SU-DHL-6 (cell line): ENCODE data around the gene CANT1.

Experiments
- CTCF ChIP-seq: fragments of 200-600 bp; sonication (generic); IDR thresholded peaks from one replicate; pipeline ENCODE4 v1.5.1; 2017; ENCODE audit warnings: antibody characterized with exemption, mild to moderate bottlenecking, low read length, moderate library complexity; ENCODE audit not compliant: insufficient read depth, poor library complexity, severe bottlenecking
- EZH2phosphoT487 ChIP-seq: fragments of 200-600 bp; sonication (generic), shearing (Covaris generic); conservative IDR thresholded peaks from 2 replicates; pipeline ENCODE4 v1.6.1; 2018; ENCODE audit warnings: mild to moderate bottlenecking, antibody characterized with exemption, low read length, moderate library complexity, mixed read lengths

GRCh38 chr17:79001190-79002020, 8.2 kb downstream of the CANT1 start:
- TF ChIP-seq CTCF, result no peak
- no peak for TF ChIP-seq EZH2phosphoT487
